Endothelial cell of umbilical vein (primary cell): Measurements from ENCODE around the gene ANKMY1. TPM values are rescaled to one million over a fixed set of nuclear protein-coding genes. Genes with fewer than 3 reads are reported as not detected.
A peak's percentile ranks its signal among the peaks of the same experiment; 100 is the strongest.

Source experiments
- BruUV-seq: library from RNA; stranded (reverse); fragments of 400-500 nt; replicated peaks from 2 replicates; lab custom pipeline; 2021; lab: Mats Ljungman, UMichigan
- CTCF ChIA-PET: fragments of 300-600, 350-600 bp; sonication (Branson Sonifier 250); formaldehyde crosslinking; loops from one replicate; lab custom pipeline; 2021; ENCODE audit warnings: antibody characterized with exemption, inconsistent platforms; lab: Charles Lee
- POLR2A ChIA-PET: fragments of 300-600, 350-600 bp; sonication (Branson Sonifier 250); formaldehyde crosslinking; loops from one replicate; lab custom pipeline; 2021; ENCODE audit warnings: antibody characterized with exemption, inconsistent platforms; lab: Charles Lee
- DNase-seq: peaks from one replicate; pipeline ENCODE4 v3.0.0-alpha.2; 2011; ENCODE audit warnings: low read depth, low spot score
- FAIRE-seq: peaks from 2 replicates; lab custom pipeline; 2011; peaks lifted over from hg19 to GRCh38; lab: Jason Lieb, UNC
- H2AFZ ChIP-seq: 2 replicates; pipeline ENCODE4 v1.6.0; 2012; ENCODE audit warnings: low read depth, low read length, control low read depth, inconsistent platforms
- H3K27ac ChIP-seq: 2 replicates; pipeline ENCODE4 v1.5.1; 2011; ENCODE audit warnings: low read depth, mild to moderate bottlenecking, control low read depth, low read length, moderate library complexity; ENCODE audit not compliant: insufficient read depth
- H3K27me3 ChIP-seq, 2 experiments: 2 replicates each; pipeline versions ENCODE4 v1.6.0 to v1.6.1; 2011; ENCODE audit warnings: low read length in 2 of 2, mixed read lengths in 1 of 2; ENCODE audit not compliant: control insufficient read depth in 2 of 2, insufficient read depth in 2 of 2
- H3K36me3 ChIP-seq, 2 experiments: 2 replicates in 1 of 2; 3 replicates in 1 of 2; pipeline ENCODE4 v1.5.1; 2011; ENCODE audit warnings: low read length in 2 of 2, mild to moderate bottlenecking in 1 of 2, moderate library complexity in 1 of 2; ENCODE audit not compliant: control insufficient read depth in 2 of 2, insufficient read depth in 2 of 2; ENCODE audit errors: extremely low read depth in 1 of 2
- H3K4me1 ChIP-seq: 3 replicates; pipeline ENCODE4 v1.5.1; 2011; ENCODE audit warnings: mild to moderate bottlenecking, low read length; ENCODE audit not compliant: control insufficient read depth, insufficient read depth; ENCODE audit errors: extremely low read depth
- H3K4me2 ChIP-seq: 2 replicates; pipeline ENCODE4 v1.6.1; 2011; ENCODE audit warnings: low read length, control low read depth, mixed read lengths; ENCODE audit not compliant: insufficient read depth
- H3K4me3 ChIP-seq, 3 experiments: fragments of 200-600 bp in 1 of 3; sonication (generic), shearing (Covaris generic) in 1 of 3; replicated peaks in 1 of 3; 2 replicates each; pipeline ENCODE4 v1.5.1; 2011 to 2016; ENCODE audit warnings: control low read depth in 3 of 3, low read length in 3 of 3, mild to moderate bottlenecking in 2 of 3, inconsistent platforms in 1 of 3, low read depth in 1 of 3, moderate library complexity in 1 of 3; ENCODE audit not compliant: insufficient read depth in 1 of 3
- H3K79me2 ChIP-seq: 2 replicates; pipeline ENCODE4 v1.6.0; 2012; ENCODE audit warnings: low read length, inconsistent platforms; ENCODE audit not compliant: control insufficient read depth, insufficient read depth
- H3K9ac ChIP-seq: replicated peaks from 2 replicates; pipeline ENCODE3; 2011; ENCODE audit warnings: low read length, control low read depth; ENCODE audit not compliant: insufficient read depth; ENCODE audit errors: extremely low read depth
- H3K9me1 ChIP-seq: replicated peaks from 3 replicates; pipeline ENCODE4 v1.6.0; 2011; ENCODE audit warnings: mild to moderate bottlenecking, low read length; ENCODE audit not compliant: control insufficient read depth, insufficient read depth; ENCODE audit errors: extremely low read depth
- H3K9me3 ChIP-seq: replicated peaks from 2 replicates; pipeline ENCODE4 v1.5.1; 2012; ENCODE audit warnings: low read length, inconsistent platforms; ENCODE audit not compliant: control insufficient read depth, insufficient read depth
- H4K20me1 ChIP-seq: replicated peaks from 2 replicates; pipeline ENCODE3; 2011; ENCODE audit warnings: mild to moderate bottlenecking, low read length; ENCODE audit not compliant: control insufficient read depth, insufficient read depth; ENCODE audit errors: extremely low read depth
- POLR2AphosphoS5 ChIP-seq: IDR thresholded peaks from 2 replicates; pipeline ENCODE4 v1.6.1; 2012; ENCODE audit warnings: low read depth, mild to moderate bottlenecking, control low read depth, low read length, moderate library complexity; ENCODE audit not compliant: insufficient read depth
- dilution Hi-C: fragments of 300-500 bp; cut with MboI; formaldehyde crosslinking; loops from one replicate; pipeline ENCODE4 v1.15.0; 2019; ENCODE audit warnings: low sequenced_read_pairs; ENCODE audit not compliant: extremely low pct_ligation_motif_present
- intact Hi-C: fragments of 100-400 bp; cut with micrococcal nuclease; formaldehyde crosslinking; loops from one replicate; pipeline ENCODE4 v1.10.0; 2022
- polyA plus RNA-seq, 4 experiments: library from polyadenylated mRNA; depleted of rRNA in 3 of 4; stranded (reverse) in 3 of 4; unstranded in 1 of 4; fragments of >200 nt; gene quantifications; 2 replicates each; pipeline versions ENCODE4 v1.2.1 to v1.2.3, GENCODE V29; 2011 to 2012; ENCODE audit warnings: missing spikeins in 1 of 4
- total RNA-seq: library from RNA; stranded (reverse); gene quantifications from 2 replicates; pipeline ENCODE4 v1.2.3, GENCODE V29; 2021
- TF ChIP-seq, protein P1 (sequence below), 2 donors: IDR thresholded peaks; 1 replicate in 1 of 2; 2 replicates in 1 of 2; pipeline ENCODE4 v1.5.1; 2011; ENCODE audit warnings: low read length in 2 of 2, mild to moderate bottlenecking in 2 of 2, moderate library complexity in 2 of 2, control low read depth in 1 of 2, inconsistent platforms in 1 of 2, low read depth in 1 of 2; ENCODE audit not compliant: insufficient read depth in 1 of 2; ENCODE audit errors: extremely low read depth in 1 of 2

ANKMY1 gene
- total and polyA plus RNA-seq, 2 donors (not counting 3 experiments of a cell fraction or from before 2014, with no cell fraction given) = 9.0 to 16.0 TPM

DNA sequence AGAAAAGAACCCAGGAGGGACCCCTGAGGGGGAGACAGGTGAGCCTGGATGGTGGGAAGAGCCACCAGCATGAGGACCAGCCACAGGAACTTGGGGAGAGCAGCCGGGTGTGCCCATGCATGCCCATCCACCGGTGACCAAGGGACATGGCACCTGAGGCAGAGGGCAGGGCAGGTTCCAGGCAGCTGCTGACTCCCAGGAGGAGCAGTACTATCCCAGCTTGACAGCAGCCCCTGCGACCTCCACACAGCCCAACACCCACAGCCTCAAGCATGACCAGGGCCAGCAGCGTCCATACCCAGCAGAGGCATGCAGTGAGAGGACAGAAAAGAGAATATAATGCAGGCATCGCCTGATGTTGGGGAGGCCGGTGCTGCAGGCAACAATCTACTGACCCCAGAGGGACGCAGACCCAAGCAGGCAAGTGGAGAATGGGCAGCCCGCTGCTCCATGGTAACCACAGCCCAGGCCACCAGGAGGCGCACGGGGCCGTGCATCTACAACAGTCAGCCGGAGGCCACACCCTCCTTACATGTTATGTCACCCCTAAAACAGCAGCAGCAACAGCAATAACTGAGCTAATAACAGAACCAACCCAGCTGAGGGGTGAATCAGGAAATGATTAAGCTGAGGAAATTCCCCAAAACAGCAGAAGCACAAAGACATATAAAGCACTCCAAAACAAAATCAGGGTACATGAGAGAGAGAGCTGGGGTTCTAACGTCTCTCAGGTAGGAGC is 44.1 kb downstream of the ANKMY1 start:
- ChIA-PET POLR2A (interaction anchor here (1.3 kb wide), 1 partner anchor 47 kb away, joined by 4 read pairs; no protein-coding TSS in a partner anchor), CTCF (interaction anchor here (0.6 to 5.0 kb wide), 33 partner anchors 8 to 333 kb away, joined by 3 to 78 read pairs (median 4); partner anchors contain the start of genes ANKMY1, CAPN10 and DUSP28)
- TF ChIP-seq, protein P1, sequence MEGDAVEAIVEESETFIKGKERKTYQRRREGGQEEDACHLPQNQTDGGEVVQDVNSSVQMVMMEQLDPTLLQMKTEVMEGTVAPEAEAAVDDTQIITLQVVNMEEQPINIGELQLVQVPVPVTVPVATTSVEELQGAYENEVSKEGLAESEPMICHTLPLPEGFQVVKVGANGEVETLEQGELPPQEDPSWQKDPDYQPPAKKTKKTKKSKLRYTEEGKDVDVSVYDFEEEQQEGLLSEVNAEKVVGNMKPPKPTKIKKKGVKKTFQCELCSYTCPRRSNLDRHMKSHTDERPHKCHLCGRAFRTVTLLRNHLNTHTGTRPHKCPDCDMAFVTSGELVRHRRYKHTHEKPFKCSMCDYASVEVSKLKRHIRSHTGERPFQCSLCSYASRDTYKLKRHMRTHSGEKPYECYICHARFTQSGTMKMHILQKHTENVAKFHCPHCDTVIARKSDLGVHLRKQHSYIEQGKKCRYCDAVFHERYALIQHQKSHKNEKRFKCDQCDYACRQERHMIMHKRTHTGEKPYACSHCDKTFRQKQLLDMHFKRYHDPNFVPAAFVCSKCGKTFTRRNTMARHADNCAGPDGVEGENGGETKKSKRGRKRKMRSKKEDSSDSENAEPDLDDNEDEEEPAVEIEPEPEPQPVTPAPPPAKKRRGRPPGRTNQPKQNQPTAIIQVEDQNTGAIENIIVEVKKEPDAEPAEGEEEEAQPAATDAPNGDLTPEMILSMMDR (IDR thresholded peaks at IDR 0.05; ENCODE audit: extremely low read depth in 1 of 2, insufficient read depth in 1 of 2, low read depth in 1 of 2, low read length in 2 of 2) = peak; percentile 87 to 92
- TF ChIP-seq POLR2AphosphoS5 = no peak
- BruUV-seq = no TSS peak
- H3K36me3 ChIP-seq = no peaks in the 10 kb centered on the region
- H3K27ac ChIP-seq = no peak overlapping the region
- intact Hi-C loops = loop anchor here (1.0 to 5.0 kb wide), 4 partner anchors 47 to 327 kb away; partner anchors contain the start of genes CAPN10 and DUSP28
- H3K9me3 ChIP-seq = no peaks in the 10 kb centered on the region
- peak; percentile 70 for DNase-seq
- no peak overlapping the region for H3K9ac ChIP-seq
- dilution Hi-C loops = no loop called here
- no peak overlapping the region for H2AFZ ChIP-seq
- no peak overlapping the region for H3K4me2 ChIP-seq
- no peaks in the 10 kb centered on the region for H3K9me1 ChIP-seq
- no peak overlapping the region for H3K4me3 ChIP-seq
- no peaks in the 10 kb centered on the region for H3K27me3 ChIP-seq
- FAIRE-seq = peak; percentile 52
- H3K79me2 ChIP-seq = no peaks in the 10 kb centered on the region
- H3K4me1 ChIP-seq = no peaks in the 10 kb centered on the region
- no peaks in the 10 kb centered on the region for H4K20me1 ChIP-seq
